SK-N-MC (cell line): ENCODE data around the gene DSP.

Experiments used
- DNase-seq: peaks from one replicate; pipeline ENCODE4 v3.0.0-alpha.2; 2011; ENCODE audit warnings: low read depth, low spot score
- H3K27ac ChIP-seq: fragments of 200-600 bp; sonication (generic); 2 replicates; pipeline ENCODE4 v1.5.1; 2016; ENCODE audit warnings: mixed run types
- H3K36me3 ChIP-seq: fragments of 200-600 bp; sonication (generic); 2 replicates; pipeline ENCODE4 v1.6.1; 2017; ENCODE audit warnings: antibody characterized with exemption, low read length, mixed read lengths; ENCODE audit not compliant: insufficient read depth
- H3K4me3 ChIP-seq: fragments of 200-600 bp; sonication (generic); 2 replicates; pipeline ENCODE4 v1.5.1; 2016
- H3K9ac ChIP-seq: fragments of 200-600 bp; sonication (generic); 2 replicates; pipeline ENCODE4 v1.8.0; 2017; ENCODE audit warnings: mixed run types, mixed read lengths; ENCODE audit not compliant: insufficient read length
- H3K9me3 ChIP-seq: fragments of 200-600 bp; sonication (generic); 2 replicates; pipeline ENCODE4 v1.6.1; 2017; ENCODE audit warnings: low read depth, mild to moderate bottlenecking, antibody characterized with exemption, low read length, moderate library complexity, mixed read lengths
- EZH2 ChIP-seq: fragments of 200-600 bp; sonication (generic); IDR thresholded peaks from one replicate; pipeline ENCODE4 v1.6.1; 2017; ENCODE audit warnings: antibody characterized with exemption
- FOXP2 ChIP-seq: optimal IDR thresholded peaks from 2 replicates; pipeline ENCODE3; 2011; ENCODE audit warnings: mild to moderate bottlenecking, moderate library complexity; ENCODE audit not compliant: insufficient read depth; ENCODE audit errors: extremely low read length, control extremely low read depth
- POLR2AphosphoS5 ChIP-seq: IDR thresholded peaks from 2 replicates; pipeline ENCODE4 v1.6.1; 2012; ENCODE audit warnings: mild to moderate bottlenecking, low read depth, low read length, borderline replicate concordance

DSP gene

DNA sequence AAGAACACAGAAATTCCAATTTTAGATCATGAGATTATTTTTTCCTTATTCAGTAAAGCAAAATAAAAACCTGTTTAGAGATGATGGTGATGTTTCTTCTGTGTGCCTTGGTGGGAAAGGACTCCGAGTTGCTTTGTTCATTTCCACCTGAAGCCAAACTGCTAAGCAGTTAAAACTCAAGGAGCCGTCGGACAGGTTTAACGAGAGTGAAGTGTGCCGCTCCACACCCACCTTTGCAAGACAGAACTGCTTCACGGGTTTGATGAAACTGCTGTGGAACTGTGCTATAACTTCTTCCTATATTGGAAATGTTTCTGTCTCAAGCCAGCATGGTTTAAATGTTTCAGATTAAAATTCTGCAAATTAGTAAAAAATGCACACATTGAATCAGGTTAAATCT is 9.2 kb upstream of the DSP start:
- Histone ChIP-seq H3K9me3 (no peaks in the 10 kb centered on the region), H3K4me3 (no peak overlapping the region), H3K9ac (no peak overlapping the region), H3K27ac (no peak overlapping the region), H3K36me3 (no peaks in the 10 kb centered on the region)
- TF ChIP-seq EZH2 (no peak), FOXP2 (no peak), POLR2AphosphoS5 (no peak)
- no peak for DNase-seq

DNA sequence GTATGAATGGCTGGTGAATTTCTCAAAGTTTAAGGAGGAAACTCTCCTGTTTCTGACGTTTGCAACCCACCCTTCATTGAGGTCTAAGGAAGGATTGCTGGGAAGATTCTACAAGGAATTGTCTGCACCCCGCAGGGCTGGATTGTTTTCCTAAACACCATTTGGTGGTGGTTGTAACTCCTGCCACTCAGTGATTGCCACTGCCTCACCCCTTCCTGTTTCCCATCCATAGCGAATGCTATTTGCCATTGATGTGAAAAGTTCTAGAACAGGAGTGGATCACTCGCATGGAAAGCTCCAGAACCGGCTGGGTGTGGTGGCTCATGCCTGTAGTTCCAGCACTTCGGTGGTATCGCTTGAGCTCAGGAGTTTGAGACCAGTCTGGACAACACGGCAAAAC is 8.7 kb upstream of the DSP start:
- H3K4me3 ChIP-seq = no peak overlapping the region
- no peak for TF ChIP-seq EZH2
- TF ChIP-seq POLR2AphosphoS5 = no peak
- TF ChIP-seq FOXP2 = no peak
- no peaks in the 10 kb centered on the region for H3K36me3 ChIP-seq
- no peak overlapping the region for H3K9ac ChIP-seq
- no peak for DNase-seq
- H3K27ac ChIP-seq = no peak overlapping the region
- H3K9me3 ChIP-seq = no peaks in the 10 kb centered on the region

DNA sequence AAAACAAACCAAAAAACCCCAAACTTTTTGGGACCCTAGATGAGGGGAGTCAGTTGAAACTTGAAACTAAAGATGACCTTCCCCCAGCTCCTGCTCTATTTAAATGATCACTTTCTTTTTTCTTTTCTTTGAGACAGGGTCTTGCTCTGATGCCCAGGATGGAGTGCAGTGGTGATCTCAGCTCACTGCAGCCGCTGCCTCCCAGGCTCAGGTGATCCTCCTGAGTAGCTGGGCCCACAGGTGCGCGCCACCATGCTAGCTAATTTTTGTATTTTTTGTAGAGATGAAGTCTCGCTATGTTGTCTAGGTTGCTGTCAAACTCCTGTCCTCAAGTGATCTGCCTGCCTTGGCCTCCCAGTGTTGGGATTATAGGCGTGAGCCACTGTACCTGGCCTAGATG is 7.3 kb upstream of the DSP start:
- Histone ChIP-seq H3K9ac (no peak overlapping the region), H3K36me3 (no peaks in the 10 kb centered on the region), H3K4me3 (no peak overlapping the region), H3K9me3 (no peaks in the 10 kb centered on the region), H3K27ac (no peak overlapping the region)
- TF ChIP-seq FOXP2 = no peak
- no peak for TF ChIP-seq POLR2AphosphoS5
- no peak for DNase-seq

DNA sequence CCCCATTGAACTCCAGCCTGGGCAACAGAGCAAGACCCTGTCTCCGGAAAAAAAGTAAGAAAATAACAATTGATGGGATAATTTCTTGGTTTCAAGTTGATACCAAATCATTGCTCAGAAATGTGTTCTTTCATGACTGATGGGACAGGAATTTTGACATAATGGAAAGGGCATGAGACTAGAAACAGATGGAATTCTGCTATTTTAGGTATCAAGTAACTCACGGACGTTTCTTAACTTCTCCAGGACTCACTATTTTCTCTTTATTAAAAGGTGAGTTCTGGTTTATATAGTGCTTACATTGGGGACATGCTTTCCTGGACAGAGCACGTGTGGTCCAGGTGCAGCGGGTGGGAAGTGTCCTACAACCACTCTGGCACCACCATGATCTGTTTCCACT is 6.0 kb upstream of the DSP start:
- TF ChIP-seq EZH2 = no peak
- no peak for TF ChIP-seq POLR2AphosphoS5
- no peak for TF ChIP-seq FOXP2
- H3K9ac ChIP-seq = no peak overlapping the region
- no peak for DNase-seq

DNA sequence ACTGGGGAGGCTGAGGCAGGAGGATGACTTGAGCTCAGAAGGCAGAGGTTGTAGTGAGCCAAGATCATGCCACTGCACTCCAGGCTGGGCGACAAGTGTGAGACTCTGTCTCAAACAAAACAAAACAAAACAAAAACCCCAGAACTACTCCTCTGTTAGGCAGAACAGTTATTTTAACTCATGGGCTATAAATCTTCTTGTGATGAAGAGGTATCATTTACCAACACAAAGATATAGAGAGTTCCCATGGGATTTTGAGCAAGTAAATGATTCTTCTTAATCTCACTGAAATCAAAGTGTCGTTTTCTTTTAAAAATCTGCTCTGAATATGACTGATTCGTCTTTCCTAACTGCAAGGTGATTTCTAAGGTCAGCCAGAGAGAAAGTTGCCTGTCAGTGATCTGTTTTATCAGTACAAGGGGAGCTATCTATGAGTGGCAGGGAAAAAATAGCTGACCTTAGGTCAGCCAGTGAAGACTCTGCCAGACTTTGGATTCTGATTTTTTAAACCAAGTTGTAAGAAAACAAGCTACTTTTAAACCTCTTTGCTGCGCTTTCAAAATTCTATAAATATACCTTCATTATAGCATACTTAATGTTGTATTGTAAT is 3.8 kb upstream of the DSP start:
- Histone ChIP-seq H3K36me3 (no peaks in the 10 kb centered on the region), H3K4me3 (no peak overlapping the region), H3K9ac (no peak overlapping the region), H3K27ac (no peak overlapping the region), H3K9me3 (no peaks in the 10 kb centered on the region)
- TF ChIP-seq POLR2AphosphoS5 (no peak), EZH2 (no peak), FOXP2 (no peak)
- DNase-seq = no peak

More for the DNA sequence above, 6.0 kb upstream of the DSP start:
- no peaks in the 10 kb centered on the region for H3K9me3 ChIP-seq
- no peak overlapping the region for H3K4me3 ChIP-seq
- no peaks in the 10 kb centered on the region for H3K36me3 ChIP-seq
- H3K27ac ChIP-seq = no peak overlapping the region

DNA sequence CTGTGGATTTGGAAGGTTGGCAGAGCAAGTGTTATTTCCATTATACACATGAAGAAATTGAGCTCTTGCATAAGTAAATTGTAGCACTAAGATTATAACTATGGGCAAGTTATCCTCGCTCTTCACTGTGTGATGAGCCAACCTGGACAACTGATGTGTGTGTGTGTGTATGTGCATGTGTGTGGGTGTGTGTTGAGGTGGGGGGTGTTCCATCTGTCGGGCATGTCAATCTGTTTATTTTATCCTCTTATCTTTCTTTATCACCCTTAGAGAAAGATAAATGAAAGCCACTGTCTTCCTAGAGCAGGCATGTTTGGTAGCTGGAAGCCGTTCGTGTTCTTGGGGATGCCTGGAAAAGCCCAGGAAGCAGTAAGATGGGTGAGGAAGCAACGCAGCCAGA is 3.0 kb upstream of the DSP start:
- Histone ChIP-seq H3K9me3 (no peaks in the 10 kb centered on the region), H3K27ac (no peak overlapping the region), H3K4me3 (no peak overlapping the region), H3K36me3 (no peaks in the 10 kb centered on the region), H3K9ac (no peak overlapping the region)
- TF ChIP-seq POLR2AphosphoS5 = no peak
- no peak for TF ChIP-seq FOXP2
- no peak for TF ChIP-seq EZH2
- no peak for DNase-seq

DNA sequence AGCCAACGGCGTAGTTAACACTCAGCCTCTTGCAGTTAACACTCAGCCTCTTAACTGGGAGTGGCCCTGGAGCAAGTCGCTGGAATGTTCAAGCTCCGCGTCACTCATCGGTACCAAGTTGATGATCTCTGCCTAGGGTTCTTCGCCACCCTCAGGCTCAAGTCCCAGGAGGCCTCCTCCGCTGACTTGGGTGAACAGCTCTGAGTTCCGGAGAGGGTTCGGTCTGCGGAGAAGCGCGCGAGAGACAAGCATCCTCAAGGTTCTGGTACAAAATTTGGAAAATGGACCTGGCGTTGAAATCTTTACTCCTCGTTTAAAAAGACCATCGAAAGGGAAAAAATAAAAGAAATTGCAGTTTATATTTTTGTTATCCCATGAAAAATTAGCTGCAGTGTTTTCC is 876 bp upstream of the DSP start:
- no peak for TF ChIP-seq FOXP2
- no peak for TF ChIP-seq EZH2
- no peak for TF ChIP-seq POLR2AphosphoS5
- no peak for DNase-seq
- Histone ChIP-seq H3K4me3 (peak overlapping the region; percentile 90), H3K36me3 (no peaks in the 10 kb centered on the region), H3K9ac (peak overlapping the region; percentile 73), H3K27ac (no peak overlapping the region), H3K9me3 (no peaks in the 10 kb centered on the region)

DNA sequence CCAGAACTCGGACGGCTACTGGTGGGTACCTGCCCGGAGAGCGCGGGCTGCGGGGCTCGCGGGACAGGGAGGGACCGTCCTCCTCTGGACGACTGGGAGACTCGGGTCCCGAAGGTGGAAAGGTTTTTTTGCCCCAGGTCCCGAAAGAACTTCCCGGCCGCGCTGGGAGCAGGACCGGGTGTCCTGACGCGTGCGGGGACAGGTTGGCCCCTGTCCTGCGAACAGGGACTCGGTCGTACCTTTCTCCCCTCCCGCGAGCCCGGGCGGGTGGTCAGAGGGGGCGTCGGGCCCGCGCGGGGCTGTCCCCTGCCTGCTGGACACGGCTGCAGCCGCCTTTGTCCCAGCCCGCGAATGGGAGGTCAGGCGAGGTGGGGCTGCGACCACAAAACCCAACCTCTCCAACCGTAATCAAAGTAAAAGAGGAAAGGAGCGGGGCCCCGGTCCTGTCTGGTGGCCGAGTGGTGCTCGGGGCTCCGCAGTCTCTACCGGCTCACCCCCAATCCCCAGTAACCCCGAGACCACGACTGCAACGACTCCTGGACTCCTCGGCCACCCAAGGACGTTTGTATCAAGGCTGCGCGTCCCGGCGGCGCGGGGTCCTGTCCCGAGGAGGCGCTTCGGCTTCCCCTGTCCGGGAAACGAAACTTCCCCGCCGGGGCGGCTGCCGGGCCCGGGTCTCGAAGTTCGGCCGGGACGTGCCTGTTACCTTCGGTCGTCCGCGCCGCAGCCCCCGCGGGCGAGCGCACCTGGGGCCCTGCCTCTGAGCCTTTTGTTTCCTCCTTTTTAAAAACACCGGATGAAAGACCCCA is 798 bp downstream of the DSP start:
- Histone ChIP-seq H3K9me3 (no peaks in the 10 kb centered on the region), H3K27ac (no peak overlapping the region), H3K4me3 (peak overlapping the region; percentile 90), H3K9ac (peak overlapping the region; percentile 73), H3K36me3 (no peaks in the 10 kb centered on the region)
- no peak for TF ChIP-seq FOXP2
- TF ChIP-seq EZH2 = no peak
- no peak for TF ChIP-seq POLR2AphosphoS5
- no peak for DNase-seq
